HCT116 (cell line): Measurements from ENCODE around the gene NPDC1.

Experiments used
- ATF3 ChIP-seq: IDR thresholded peaks from 2 replicates; pipeline ENCODE4 v1.6.1; 2012
- CTCF ChIP-seq, 3 experiments: fragments of 200-600 bp in 1 of 3; sonication (generic) in 1 of 3; IDR thresholded peaks in 2 of 3; conservative IDR thresholded peaks in 1 of 3; 2 replicates each; pipeline ENCODE4 v1.5.1; 2012 to 2017; ENCODE audit warnings: low read depth in 2 of 3, low read length in 2 of 3, antibody characterized with exemption in 1 of 3, borderline replicate concordance in 1 of 3, control low read depth in 1 of 3, mild to moderate bottlenecking in 1 of 3, mixed read lengths in 1 of 3, mixed run types in 1 of 3, moderate library complexity in 1 of 3; ENCODE audit not compliant: insufficient read depth in 1 of 3
- EGR1 ChIP-seq: IDR thresholded peaks from 2 replicates; pipeline ENCODE4 v1.6.1; 2012; ENCODE audit warnings: low read depth
- POLR2A ChIP-seq: IDR thresholded peaks from 2 replicates; pipeline ENCODE4 v1.7.0; 2011; ENCODE audit warnings: borderline replicate concordance; ENCODE audit not compliant: insufficient read depth, insufficient read length; ENCODE audit errors: extremely low read depth
- POLR2AphosphoS5 ChIP-seq: IDR thresholded peaks from 2 replicates; pipeline ENCODE4 v1.6.1; 2011; ENCODE audit warnings: mild to moderate bottlenecking, low read depth, low read length, moderate library complexity
- REST ChIP-seq: IDR thresholded peaks from 2 replicates; pipeline ENCODE4 v1.6.1; 2012; ENCODE audit warnings: low read depth
- ZBTB33 ChIP-seq: IDR thresholded peaks from 2 replicates; pipeline ENCODE4 v1.6.1; 2011; ENCODE audit warnings: mild to moderate bottlenecking, low read length, moderate library complexity; ENCODE audit not compliant: insufficient replicate concordance; ENCODE audit errors: extremely low read depth
- ZFX ChIP-seq: fragments of 450-650 bp; IDR thresholded peaks from 2 replicates; pipeline ENCODE4 v1.6.1; 2017

- TF ChIP-seq CTCF (IDR thresholded peaks at IDR 0.05 in 2 of 3, conservative IDR thresholded peaks at IDR 0.05 in 1 of 3; ENCODE audit: borderline replicate concordance in 1 of 3, insufficient read depth in 1 of 3, low read depth in 2 of 3, low read length in 2 of 3) (no peak), ZBTB33 (no peak), POLR2AphosphoS5 (no peak), ZFX (no peak), EGR1 (no peak), POLR2A (no peak), REST (no peak), ATF3 (no peak)
Measured at GRCh38 chr9:137026828-137027227, 19.1 kb downstream of the NPDC1 start.
